Omental fat pad (tissue), 4 donors: ENCODE results near the gene CCDC91. TPM values are rescaled to one million over a fixed set of nuclear protein-coding genes. Genes with fewer than 3 reads are reported as not detected.
A peak's percentile ranks its signal among the peaks of the same experiment; 100 is the strongest.

Source experiments
- ATAC-seq: fragments of 150-250 bp; one replicate; pipeline ENCODE4 v1.9.1; 2016; ENCODE audit warnings: mild to moderate bottlenecking, moderate library complexity; ENCODE audit not compliant: low FRiP score
- DNase-seq: peaks from one replicate; pipeline ENCODE4 v3.0.0-alpha.2; 2019; ENCODE audit warnings: low spot score
- total RNA-seq, 4 donors: library from RNA; depleted of rRNA; stranded (reverse); fragments of >200 nt; gene quantifications; one replicate each; pipeline ENCODE4 v1.1.0, GENCODE V29; 2016
- TF ChIP-seq, protein P1 (sequence below), 3 donors: fragments of 450-650 bp; IDR thresholded peaks; one replicate each; pipeline ENCODE4 v1.5.1; 2016 to 2017; ENCODE audit warnings: antibody characterized with exemption in 3 of 3, mild to moderate bottlenecking in 3 of 3, moderate library complexity in 2 of 3

Gene CCDC91
- total RNA-seq, 4 donors from 2014 or later: 29.3 to 48.9 (median 32.5) TPM

- no peak for ATAC-seq
- no peak for DNase-seq
- TF ChIP-seq, protein P1, sequence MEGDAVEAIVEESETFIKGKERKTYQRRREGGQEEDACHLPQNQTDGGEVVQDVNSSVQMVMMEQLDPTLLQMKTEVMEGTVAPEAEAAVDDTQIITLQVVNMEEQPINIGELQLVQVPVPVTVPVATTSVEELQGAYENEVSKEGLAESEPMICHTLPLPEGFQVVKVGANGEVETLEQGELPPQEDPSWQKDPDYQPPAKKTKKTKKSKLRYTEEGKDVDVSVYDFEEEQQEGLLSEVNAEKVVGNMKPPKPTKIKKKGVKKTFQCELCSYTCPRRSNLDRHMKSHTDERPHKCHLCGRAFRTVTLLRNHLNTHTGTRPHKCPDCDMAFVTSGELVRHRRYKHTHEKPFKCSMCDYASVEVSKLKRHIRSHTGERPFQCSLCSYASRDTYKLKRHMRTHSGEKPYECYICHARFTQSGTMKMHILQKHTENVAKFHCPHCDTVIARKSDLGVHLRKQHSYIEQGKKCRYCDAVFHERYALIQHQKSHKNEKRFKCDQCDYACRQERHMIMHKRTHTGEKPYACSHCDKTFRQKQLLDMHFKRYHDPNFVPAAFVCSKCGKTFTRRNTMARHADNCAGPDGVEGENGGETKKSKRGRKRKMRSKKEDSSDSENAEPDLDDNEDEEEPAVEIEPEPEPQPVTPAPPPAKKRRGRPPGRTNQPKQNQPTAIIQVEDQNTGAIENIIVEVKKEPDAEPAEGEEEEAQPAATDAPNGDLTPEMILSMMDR (IDR thresholded peaks at IDR 0.05): no peak
These were observed 296.3 kb downstream of the CCDC91 start for GRCh38 chr12:28486521-28486920.

GRCh38 chr12:28489246-28489645 lies 299.0 kb downstream of the CCDC91 start:
- ATAC-seq (peak; percentile 80), DNase-seq (no peak)

DNA sequence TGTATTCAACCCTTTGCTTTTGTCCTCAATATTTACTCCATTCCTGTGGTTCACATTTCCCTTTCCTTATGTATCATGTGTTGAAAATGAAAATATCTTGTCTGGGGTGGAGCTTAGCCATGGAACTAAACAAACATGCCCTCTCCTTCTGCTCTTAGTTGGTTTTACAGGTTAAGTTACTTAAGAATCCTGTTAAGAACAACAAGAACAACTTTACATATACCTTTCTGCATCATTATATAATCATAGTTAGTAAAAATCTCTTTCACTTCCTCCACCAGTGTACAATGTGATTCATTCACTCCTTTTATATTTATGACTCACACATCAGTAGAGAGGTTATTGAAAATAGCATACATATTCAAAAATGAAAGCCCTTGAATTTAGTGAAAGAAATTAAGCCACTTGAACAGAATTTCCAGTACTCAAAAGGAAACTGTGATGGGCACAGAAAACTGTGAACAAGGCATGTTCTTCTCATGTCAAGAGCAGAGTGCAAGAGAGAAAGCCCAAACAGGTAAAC lies 307.7 kb downstream of the CCDC91 start:
- TF ChIP-seq, protein P1 (IDR thresholded peaks at IDR 0.05): no peak
- peak; percentile 47 for ATAC-seq
- no peak for DNase-seq

More at GRCh38 chr12:28489246-28489645, 299.0 kb downstream of the CCDC91 start:
- TF ChIP-seq, protein P1 (IDR thresholded peaks at IDR 0.05): no peak

- no peak for ATAC-seq
- no peak for DNase-seq
- TF ChIP-seq, protein P1 (IDR thresholded peaks at IDR 0.05): no peak
These were observed 308.6 kb downstream of the CCDC91 start for GRCh38 chr12:28498850-28499249.

- ATAC-seq (peak; percentile 86), DNase-seq (no peak)
- TF ChIP-seq, protein P1 (IDR thresholded peaks at IDR 0.05): no peak
These were observed 310.2 kb downstream of the CCDC91 start for GRCh38 chr12:28500373-28501024.

DNA sequence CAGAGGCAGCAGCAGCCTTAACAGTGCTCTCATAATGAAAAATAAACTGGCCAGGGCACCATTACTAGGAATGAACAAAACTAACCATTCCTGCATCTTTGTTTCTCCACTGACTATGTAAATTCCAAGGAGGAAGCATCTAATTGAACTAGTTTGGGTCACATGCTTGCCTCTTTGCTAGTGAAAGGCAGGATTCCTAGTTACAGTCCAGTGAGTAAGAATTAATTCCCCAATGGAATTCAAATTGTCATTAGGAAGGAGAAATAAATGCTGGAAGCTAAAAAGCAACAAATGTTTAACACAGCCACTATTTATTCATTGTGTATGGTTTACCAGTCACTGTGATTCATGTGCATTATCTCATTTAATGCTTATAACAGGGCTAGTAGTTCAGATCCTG lies 316.0 kb downstream of the CCDC91 start:
- TF ChIP-seq, protein P1 (IDR thresholded peaks at IDR 0.05): no peak
- ATAC-seq (no peak), DNase-seq (no peak)

DNA sequence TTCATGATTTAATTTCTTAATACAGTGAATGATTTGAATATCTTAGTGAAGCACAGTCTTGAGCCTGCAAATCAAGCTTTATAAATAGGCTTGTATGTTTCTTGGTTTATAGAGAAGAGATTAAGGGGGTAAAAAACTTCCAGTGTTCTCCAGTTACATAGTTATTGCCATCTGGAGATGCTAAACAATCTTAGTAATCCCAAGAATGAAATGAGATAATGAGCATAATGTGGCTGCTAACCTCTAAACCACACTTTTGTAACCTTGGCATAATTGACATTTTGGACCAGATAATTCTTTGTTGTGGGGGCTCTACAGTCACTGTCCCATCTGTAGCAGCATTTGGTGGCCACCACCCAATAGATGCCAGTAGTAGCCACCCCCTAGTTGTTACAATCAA lies 316.8 kb downstream of the CCDC91 start:
- DNase-seq (no peak), ATAC-seq (no peak)
- TF ChIP-seq, protein P1 (IDR thresholded peaks at IDR 0.05): no peak
